Measurements from ENCODE around the gene RAB33A.
"Not testable (repeated sequence)": the region's sequence is repeated elsewhere in the genome, so short reads cannot be mapped to it uniquely, and the experiment has no call there.

RAB33A gene

DNA sequence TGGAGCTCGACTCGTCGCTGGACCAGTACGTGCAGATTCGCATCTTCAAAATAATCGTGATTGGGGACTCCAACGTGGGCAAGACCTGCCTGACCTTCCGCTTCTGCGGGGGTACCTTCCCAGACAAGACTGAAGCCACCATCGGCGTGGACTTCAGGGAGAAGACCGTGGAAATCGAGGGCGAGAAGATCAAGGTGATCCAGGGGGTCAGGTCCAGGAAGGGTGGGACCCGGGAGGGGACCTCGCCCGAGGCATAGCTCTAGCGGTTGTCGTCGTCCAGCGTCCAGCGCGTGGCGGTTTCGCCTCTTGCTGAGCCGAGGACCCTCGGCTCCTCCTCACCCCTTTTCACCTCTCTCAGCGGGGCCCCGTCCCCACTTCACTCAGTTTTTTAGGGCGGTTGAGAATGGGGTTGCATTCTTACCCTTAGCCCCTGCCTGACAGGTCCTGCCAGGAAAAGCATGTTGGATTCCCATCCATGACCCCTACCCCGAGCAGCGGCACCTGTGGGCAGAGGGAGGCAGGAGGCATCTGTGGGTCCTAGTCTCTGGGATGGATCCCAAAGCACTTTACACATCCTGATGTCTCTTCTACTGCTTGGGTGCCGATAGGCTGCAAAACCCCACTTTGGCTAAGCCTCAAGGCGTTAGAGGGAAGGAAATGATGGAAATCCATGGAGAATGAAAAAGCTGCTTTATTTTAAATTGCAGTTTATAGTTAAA is 524 bp downstream of the RAB33A start:
- no peak for DNase-seq (ENCODE audit: low read depth in 2 of 2)

DNA sequence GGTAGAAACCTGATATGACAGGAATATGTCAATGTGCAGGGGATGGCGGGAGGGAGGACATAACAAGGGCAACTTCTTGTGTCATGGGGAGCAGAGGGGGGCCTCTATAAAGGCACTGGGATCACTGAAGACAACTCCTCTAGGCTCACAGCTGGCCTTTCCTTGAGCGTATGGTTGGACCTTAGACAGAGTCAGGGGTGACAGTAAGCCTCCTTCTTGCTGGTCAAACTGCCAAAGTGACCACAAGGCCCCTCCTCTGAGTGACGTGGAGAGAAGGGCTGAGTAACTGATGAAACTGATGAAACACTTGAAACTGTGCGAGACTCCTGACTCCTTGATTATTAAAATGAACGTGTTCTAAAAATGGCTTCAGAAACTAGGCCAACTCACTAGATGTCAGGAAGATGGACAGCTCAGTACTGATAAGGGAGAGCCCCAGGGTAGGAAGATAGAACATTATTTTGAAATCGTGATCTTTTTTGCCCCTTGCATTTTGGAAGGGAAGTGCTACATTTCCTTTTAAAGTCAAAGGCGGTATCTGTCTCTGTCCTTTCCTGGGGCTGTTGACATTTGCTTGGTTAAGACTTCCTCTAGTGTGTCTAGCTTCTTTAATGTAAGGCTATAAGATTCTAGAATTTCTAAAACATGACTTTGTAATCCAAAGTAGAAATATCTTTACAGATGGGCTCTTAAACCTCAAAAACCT is 1.6 kb downstream of the RAB33A start:
- DNase-seq (ENCODE audit: low read depth in 2 of 2): no peak

DNA sequence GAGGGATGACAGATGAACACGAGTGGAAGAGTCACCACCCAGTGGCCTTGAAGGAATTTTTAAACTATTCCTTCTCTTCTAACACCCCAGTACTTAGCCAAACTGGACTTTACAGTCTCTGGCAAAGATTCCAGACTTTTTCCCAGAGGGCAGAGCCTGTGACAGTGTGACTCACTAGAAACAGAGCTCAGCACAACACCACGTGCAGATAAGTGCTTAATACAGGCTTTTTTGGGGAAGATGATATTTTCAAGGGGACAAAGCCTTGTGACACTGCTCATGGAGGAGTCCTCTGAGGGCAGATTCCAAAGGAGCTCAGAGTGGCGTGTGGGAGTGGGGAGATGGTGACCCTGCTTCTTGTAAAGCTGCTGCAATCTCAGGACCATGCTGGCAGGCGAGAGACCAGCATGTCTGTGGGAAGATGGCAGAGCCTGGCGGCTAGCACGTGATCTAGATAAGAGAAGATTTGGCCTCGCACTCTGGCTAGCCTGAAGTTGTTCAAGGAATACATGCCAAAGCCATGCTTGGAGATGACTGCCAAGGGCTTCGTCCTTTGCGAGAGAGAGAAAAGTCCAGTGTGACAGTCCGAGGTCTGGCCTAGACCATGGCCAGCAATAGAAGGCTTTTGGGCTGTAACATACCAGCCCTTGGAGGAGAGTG is 2.4 kb downstream of the RAB33A start:
- DNase-seq (ENCODE audit: low read depth in 2 of 2): no peak

DNA sequence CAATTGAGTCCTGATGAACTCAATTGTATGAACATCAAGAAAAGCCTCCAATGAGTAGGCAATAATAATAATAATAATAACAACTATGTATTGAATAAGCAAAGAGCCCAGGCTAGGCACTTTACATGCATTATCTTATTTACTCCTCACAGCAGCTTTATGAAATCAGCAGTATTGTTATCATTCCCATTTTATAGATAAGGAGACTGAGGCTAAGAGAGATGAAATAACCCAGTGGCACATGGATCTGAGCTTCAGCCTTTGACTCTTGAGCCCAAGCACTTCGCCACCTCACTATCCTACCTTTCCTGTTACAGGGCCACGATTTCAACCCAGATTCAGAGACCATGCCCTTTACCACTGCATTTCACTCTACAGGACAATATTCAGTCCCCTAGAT is 3.2 kb downstream of the RAB33A start:
- DNase-seq (ENCODE audit: low read depth in 2 of 2): no peak

DNA sequence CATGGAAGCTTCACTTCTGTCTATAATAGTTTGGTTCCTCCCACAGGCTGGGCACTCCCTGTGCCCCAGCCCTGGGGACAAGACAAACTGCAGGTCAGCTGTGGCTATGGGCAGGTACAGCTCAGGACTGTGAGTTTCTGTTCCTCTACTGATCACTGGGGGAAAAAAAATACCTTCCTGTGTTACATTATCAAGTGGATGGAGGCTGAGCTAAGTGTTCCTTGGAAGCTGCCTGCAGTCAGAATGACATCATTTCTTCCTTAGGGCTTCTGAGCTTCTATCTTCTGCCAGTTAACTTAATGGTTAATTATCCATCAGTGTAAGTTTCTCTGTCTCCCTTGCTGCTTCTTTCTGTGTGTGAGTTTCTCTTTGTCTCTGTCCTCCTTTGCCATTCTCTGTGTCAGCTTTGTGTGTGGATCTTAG is 4.6 kb downstream of the RAB33A start:
- no peak for DNase-seq (ENCODE audit: low read depth in 2 of 2)

DNA sequence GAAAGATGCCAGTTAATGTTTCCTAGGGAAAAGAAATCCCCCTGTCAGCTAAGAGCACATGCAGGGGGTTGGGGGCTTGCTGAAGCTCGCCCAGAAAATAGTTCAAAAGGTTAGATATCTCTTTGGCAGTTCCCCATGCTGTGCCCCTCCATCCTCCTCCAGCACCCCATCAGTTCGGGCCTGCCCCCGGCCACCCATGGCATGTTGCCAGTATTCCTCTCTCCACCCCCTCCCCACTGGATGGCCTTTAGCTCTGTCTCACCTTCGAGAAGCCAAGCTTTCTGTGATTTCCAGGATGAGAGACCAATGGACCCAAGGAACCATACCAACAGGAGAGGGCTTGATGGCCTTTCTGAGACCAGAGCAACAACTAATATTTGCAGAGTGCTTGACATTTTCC is 5.2 kb downstream of the RAB33A start:
- DNase-seq (ENCODE audit: low read depth in 2 of 2): no peak

DNA sequence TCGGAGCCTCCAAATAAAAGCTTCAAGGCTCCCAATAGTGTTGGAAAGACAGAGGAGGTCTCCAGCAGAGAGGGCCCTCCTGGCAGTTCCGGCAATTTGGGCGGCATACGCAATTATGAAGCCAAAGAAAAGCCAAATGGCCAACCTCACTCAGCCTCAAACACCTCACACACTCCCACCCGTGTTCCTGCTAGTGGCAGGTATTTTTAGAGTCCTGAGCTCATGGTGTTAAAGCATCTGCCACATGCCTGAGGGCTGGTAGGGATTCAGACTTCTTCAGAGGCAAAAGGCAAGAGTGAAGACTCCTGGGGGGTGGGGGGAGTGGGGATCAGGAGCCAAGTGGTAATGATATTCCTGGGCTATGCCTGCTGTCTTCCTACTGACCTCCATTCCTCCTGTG is 7.4 kb downstream of the RAB33A start:
- no peak for DNase-seq (ENCODE audit: low read depth in 2 of 2)

DNA sequence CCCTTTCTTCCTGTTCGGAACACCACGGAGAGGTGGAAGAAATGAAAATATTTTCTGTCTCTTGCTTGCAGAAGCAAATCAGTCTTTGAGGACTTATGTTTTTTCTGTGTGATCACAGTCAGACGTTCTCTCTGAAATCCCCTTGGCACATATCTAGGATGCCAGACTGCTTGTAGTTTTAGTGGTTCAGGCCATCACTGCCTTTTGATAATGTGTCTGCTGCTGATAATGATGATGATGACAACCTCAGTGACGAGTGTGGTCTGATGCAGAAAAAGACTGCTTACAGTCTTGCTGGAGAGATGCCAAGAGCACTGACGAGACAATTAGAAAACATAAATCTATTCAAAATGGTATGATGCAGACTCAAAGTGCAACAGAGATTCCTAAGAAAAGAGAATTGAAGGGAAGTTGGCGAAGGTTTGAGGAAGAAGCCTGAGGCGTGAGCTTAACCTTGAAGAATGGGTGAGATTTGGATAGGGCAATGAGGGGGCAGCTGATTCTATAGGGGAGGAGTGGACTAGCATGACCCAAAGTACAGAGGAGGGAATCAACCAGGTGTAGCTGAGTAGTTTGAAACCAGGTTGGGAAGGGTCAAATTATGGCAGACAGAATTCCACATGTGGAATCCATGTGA is 7.9 kb downstream of the RAB33A start:
- no peak for DNase-seq (ENCODE audit: low read depth in 2 of 2)

DNA sequence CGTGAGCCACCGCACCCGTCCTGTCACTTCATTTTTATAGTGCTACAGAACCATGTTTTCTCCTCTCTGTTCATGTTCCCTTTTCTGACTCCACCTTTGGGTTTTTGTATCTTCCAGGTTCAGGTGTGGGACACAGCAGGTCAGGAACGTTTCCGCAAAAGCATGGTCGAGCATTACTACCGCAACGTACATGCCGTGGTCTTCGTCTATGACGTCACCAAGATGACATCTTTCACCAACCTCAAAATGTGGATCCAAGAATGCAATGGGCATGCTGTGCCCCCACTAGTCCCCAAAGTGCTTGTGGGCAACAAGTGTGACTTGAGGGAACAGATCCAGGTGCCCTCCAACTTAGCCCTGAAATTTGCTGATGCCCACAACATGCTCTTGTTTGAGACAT is 12.4 kb downstream of the RAB33A start:
- no peak for DNase-seq (ENCODE audit: low read depth in 2 of 2)

DNA sequence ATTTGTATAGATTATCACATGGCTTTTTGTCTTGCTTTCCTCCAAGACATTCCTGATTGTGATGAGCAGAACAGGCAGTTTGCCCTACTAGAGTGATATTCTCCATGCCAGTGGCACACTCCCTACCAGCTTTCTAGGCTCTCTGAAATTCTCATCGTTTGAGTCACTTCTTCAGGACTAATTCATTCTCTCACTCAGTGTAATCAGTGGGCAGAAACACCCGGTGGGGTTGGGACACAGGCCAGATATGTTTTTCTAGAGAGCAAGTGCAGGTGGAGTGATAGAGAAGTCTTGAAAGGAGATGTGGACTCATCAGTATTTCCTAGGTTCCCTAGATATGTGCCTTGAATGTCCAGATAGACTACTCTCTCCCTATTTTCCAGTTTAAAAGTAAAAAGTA is 13.1 kb downstream of the RAB33A start:
- DNase-seq (ENCODE audit: low read depth in 2 of 2): no peak

DNA sequence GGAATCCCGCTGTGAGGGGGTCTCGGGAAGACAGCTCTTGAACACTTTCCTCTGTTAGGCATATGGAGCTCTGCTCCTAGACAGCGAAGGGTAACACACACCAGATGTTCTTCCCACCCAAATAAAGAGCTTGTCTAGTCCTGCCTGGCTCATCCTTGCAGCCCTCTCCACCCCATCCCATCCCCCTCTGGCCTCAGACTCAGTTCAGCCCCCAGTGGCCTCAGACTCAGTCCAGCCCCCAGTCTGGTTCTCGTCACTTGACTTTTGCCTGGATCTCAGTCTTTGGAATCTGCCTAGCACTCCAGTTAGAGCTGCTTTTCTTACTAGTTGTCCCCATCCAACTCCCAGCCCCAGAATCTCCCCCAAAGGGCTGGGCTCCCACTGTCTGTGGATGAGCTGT is 14.9 kb downstream of the RAB33A start:
- DNase-seq (ENCODE audit: low read depth in 2 of 2): no peak

DNA sequence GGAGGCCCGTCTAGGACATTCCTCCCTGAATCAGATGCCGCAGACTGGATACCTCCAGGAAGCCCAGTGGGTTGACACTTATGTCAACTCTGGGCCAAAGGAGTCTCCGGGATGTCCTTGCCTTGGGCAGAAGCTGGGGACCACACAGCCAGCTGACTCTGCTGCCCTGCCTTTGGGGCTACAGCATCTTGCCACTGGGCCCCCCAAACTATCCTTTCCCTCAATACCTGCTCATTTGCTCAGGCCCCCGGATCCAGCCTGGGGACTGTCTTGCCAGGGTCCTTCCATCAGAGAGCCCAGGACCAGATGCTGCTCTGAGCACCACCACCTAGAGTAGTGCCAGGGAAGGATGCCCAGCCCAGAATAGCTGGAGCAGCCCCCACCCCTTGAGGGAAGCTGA is 19.0 kb downstream of the RAB33A start:
- no peak for DNase-seq (ENCODE audit: low read depth in 2 of 2)

DNA sequence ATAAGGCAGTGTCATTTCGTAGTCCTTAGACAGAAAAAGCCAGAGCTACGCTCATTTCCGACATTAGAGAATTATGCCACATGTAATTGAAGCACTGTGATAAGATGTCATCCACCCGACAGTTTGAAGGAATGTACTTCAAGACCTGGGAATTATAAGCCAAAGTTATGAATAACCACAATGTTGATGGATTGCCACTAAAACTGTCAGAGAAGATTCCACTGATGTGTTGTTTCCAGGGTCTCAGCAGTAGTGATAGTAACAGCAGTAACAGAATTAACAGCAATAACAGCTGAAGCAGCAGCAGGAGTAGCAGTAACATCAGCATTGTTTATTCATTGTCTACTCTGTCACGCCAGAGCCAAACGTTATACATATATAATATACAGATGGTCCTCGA is 24.7 kb downstream of the RAB33A start:
- peak; percentile 39 for DNase-seq (ENCODE audit: low read depth in 2 of 2)

DNA sequence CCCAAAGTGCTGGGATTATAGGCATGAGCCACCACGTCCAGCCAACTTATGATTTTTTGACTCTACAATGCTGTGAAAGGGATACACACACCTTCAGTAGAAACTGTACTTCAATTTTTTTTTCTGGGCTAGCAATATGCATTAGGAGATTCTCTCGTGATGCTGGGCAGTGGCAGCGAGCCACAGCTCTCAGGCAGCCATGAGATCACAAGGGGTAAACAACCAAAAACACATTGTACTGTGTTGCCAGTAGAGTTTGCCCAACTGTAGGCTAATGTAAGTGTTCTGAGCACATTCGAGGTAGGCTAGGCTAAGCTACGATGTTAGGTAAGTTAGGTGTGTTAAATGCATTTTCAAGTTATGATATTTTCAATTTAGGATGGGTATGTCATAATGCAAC is 25.7 kb downstream of the RAB33A start:
- DNase-seq (ENCODE audit: low read depth in 2 of 2): no peak

DNA sequence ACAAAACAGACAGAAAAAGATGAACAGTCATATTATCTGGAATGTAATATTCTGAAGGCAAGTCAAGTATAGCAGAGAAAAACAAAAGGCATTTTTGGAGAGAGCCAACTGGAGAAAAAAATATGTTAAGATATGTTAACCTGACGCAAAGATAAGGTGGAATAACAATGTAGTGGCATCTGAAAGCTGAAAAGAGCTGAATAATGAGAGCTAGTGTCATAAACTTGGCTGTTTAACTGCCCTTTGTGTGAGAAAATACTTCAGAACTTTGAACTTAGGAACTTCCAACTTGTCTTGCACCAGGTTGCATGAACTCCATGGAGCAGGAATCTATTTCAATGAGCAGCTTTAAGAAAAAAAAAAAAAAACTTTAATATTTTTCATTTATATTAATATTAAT is 32.9 kb downstream of the RAB33A start:
- DNase-seq (ENCODE audit: low read depth in 2 of 2): no peak

DNA sequence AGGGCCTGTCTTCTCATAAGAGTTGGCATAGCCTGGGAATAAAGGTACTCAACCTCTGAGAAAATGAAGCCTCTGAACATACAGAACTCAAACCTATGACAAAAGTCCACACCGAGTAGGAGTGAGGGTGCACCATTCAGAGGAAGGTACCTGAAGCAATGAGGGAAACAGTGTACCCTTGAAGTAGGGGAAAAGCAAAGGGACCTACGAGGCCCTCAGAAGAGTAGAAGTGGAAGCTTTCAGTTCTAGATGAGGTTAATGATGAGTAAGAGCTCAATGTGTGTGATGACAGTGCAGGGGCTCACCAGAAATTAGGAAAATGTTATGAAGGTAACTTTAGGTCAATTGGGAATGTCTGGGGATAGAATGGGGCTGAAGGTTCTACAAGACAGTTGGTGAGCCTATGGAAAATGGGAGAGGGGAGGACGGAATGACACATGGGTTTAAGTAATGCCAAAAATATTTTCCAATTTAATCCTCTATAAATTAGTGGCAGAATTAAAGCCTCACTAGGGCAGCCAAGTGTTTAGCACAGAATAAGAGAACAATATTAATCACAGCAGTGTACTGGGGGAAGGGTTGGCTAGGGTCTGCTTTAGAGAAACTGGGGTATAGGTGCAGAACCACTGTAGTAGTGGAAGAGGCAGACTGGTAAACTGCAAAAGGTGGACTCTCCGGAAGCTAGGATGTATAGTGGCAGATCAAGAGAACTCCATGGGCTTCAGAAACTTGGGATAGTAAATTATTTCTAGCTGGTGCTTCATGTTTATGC is 39.8 kb downstream of the RAB33A start:
- DNase-seq (ENCODE audit: low read depth in 2 of 2): no peak

DNA sequence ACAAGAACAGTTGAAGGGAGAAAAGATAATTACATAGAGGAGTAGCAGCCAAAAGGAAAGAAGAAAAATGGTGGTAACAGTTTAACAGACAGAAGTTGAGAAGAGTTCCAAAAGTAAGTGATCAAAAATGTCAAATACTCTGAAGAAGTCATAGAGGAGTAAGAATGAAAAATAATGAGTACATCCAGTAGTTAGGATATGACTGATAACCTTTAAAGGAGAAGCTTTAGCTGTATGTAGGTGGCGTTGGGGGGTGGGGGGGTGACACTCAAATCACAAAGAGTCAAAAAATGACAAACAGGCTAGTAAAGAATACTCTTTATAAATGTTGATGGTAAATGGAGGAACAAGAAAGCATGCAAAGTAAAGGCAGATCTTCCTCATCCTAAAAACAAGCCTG is 40.6 kb downstream of the RAB33A start:
- DNase-seq (ENCODE audit: low read depth in 2 of 2): no peak

DNA sequence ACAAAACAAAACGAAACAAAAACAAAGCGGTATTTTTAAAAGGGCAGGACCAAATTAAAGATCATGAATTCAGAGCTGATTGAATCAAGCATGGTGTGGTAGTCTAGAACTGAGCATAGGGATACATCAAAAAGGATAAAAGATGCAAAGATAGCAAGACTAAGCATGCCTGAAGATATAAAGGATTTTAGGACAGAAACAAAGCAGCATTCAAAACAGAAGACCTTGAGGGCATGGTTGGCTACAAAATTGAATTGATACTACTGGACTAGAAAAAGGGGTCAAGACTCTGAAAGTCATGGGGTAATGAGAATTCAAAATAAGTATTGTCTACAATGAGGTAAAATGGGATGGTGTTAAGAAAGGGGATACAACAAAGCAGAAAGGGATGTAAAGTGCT is 41.6 kb downstream of the RAB33A start:
- DNase-seq (ENCODE audit: low read depth in 2 of 2): no peak

DNA sequence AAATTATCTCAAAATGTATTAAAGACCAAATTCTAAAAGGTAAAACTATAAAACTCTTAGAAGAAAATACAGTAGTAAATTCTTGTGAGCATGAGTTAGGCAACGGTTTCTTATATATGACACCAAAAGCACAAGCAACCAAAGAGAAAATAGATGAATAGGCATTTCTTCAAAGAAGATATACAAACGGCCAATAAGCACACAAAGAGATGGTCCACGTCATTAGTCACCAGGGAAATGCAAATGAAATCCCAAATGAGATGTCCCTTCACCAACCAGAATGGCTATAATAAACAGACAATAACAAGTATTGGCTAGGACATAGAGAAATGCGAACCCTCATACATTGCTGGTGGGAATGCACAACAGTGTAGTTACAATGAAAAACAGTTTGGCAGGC is 44.6 kb downstream of the RAB33A start:
- no peak for DNase-seq (ENCODE audit: low read depth in 2 of 2)

DNA sequence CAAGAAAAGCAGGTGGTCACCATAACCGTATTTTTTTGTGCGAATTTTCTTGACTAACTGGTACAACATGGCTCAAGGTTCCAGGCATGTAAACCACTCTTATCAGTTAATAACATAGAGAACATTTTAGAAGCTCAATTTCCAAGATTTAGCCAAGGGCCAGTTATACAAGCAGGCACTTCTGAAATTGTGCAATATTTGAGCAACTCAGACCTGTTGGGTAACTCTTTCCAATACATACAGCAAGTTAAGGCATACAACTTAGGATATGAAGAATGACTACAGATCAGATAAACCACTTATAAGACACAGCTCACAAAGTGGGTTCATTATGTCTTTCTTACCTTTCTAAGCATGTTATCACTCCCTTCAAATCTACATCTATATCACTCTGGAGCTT is 53.0 kb downstream of the RAB33A start:
- DNase-seq (ENCODE audit: low read depth in 2 of 2): no peak

DNA sequence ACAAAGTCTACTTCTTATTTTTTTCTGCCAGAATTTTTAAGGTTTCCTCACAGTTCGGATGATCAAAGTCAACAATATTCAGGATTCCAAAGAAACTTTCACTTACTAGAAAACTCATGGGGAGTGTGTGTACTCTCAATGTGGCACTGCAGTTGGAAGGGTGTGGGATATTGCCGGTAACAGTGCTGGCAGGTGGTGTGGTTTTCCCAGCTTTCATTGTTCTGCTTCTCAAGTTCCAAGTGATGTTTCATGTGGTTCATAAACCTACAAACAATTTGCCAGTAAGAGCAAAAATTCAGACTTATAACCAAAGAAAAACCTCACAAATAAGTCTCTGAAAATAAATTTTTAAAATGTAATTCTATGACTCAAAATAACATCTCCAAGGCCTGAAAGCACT is 57.1 kb downstream of the RAB33A start:
- DNase-seq (ENCODE audit: low read depth in 2 of 2): no peak

DNA sequence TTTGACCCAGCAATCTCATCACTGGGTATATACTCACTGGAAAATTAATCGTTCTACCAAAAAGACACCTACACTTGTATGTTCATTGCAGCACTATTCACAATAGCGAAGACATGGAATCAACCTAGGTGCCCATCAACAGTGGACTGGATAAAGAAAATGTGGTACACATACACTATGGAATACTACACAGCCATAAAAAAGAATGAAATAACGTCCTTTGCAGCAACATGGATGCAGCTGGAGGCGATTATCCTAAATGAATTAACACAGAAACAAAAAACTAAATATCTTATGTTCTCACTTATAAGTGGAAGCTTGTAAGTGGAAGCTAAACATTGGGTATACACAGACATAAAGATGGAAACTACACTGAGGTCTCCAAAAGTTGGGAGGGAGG is 59.4 kb downstream of the RAB33A start:
- DNase-seq (ENCODE audit: low read depth in 2 of 2): not testable (repeated sequence)
